ENCODE results near the gene LDAH.

Gene LDAH

GRCh38 chr2:20758997-20759396 is 63.9 kb downstream of the LDAH start:
- Histone ChIP-seq H3K9me3 (ENCODE audit: control insufficient read depth, insufficient read depth, low read length) (peaks cover 3% of the 10 kb centered on the region; the same call in 1 of the 2 replicates), H3K36me3 (ENCODE audit: insufficient read depth, low read length) (peaks cover 4% of the 10 kb centered on the region; the same call in 1 of the 2 replicates), H3K4me1 (ENCODE audit: insufficient read depth, low read length) (no peaks in the 10 kb centered on the region), H3K9ac (ENCODE audit: low read depth, low read length) (no peak overlapping the region)

GRCh38 chr2:20757405-20758090 is 65.4 kb downstream of the LDAH start:
- Histone ChIP-seq H3K9me3 (ENCODE audit: control insufficient read depth, insufficient read depth, low read length) (peaks cover 3% of the 10 kb centered on the region; the same call in 1 of the 2 replicates), H3K4me1 (ENCODE audit: insufficient read depth, low read length) (no peaks in the 10 kb centered on the region), H3K9ac (ENCODE audit: low read depth, low read length) (no peak overlapping the region), H3K36me3 (ENCODE audit: insufficient read depth, low read length) (peaks cover 4% of the 10 kb centered on the region; the same call in 1 of the 2 replicates)

DNA sequence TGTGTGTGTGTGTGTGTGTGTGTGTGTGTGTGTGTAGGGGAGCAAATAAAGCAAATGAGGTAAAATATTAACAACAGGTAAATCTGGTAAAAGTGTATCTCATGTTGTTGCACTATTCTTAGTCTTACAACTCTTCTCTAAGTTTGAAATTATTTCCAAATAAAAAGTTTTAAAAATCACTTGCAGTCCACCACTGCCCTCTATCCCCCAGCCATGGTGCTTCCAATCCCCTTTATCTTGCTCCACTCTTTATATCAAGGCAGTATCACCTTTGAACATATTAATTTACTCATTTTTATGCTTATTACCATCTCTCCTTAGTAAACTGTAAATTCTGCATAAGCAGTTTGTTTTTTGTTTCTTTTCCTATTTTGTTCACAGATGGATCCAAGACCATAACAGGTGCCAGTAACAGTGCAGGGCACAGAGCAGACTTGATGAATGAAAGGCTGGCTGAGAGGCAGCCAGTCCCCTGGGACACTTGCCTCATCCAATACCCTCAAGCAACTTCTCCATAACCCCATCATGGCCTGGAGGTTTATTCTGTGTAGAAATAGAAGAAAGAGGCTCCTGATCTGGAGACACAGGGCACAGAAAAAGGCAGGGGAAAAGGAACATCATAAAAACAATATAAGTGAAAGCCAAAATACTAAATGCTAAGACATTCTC is 67.6 kb downstream of the LDAH start:
- Histone ChIP-seq H3K9me3 (ENCODE audit: control insufficient read depth, insufficient read depth, low read length) (peaks cover 2% of the 10 kb centered on the region; the same call in 1 of the 2 replicates), H3K9ac (ENCODE audit: low read depth, low read length) (no peak overlapping the region), H3K4me1 (ENCODE audit: insufficient read depth, low read length) (no peaks in the 10 kb centered on the region), H3K36me3 (ENCODE audit: insufficient read depth, low read length) (peaks cover under 1% of the 10 kb centered on the region; the same call in 1 of the 2 replicates)

DNA sequence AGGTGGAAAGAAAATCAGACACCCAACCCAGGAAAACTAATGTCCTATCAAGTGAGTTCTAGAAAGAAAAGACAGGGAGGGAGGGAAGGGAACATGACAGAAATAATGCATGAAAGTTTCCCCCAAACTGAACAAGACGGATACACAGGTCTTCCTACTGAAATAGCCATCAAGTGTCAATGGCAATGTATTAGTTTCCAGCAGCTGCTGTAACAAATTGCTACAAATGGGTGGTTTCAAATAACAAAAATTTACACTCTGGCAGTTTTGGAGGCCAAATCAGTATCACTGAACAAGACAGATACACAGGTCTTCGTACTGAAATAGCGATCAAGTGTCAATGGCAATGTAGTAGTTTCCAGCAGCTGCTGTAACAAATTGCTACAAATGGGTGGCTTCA is 70.6 kb downstream of the LDAH start:
- H3K9ac ChIP-seq (ENCODE audit: low read depth, low read length), result no peak overlapping the region
- no peaks in the 10 kb centered on the region for H3K4me1 ChIP-seq (ENCODE audit: insufficient read depth, low read length)
- no peaks in the 10 kb centered on the region; the same call in 1 of the 2 replicates for H3K9me3 ChIP-seq (ENCODE audit: control insufficient read depth, insufficient read depth, low read length)
- no peaks in the 10 kb centered on the region; the same call in 1 of the 2 replicates for H3K36me3 ChIP-seq (ENCODE audit: insufficient read depth, low read length)

DNA sequence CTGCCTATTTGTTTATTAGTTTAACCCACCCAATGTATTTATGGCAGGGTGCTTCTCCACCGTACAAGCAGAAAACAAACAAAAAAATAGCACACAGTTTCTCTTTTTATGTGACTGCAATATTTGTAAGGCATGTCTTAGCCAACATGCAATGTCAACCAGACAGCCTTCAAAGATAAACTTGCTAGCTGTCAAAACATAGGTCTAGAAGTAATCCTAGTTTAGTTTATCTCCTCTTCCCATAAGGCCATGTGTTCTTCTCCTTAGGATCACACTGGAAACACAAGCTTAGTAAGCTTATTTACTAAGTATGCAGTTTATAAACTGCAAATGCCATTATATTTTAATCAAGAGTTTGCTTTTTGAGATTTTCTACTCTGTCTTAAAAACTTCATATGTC is 75.6 kb downstream of the LDAH start:
- no peaks in the 10 kb centered on the region for H3K4me1 ChIP-seq (ENCODE audit: insufficient read depth, low read length)

GRCh38 chr2:20745924-20746555 is 76.9 kb downstream of the LDAH start:
- H3K9ac ChIP-seq (ENCODE audit: low read depth, low read length), result no peak overlapping the region
- H3K4me1 ChIP-seq (ENCODE audit: insufficient read depth, low read length), result no peaks in the 10 kb centered on the region
- no peaks in the 10 kb centered on the region for H3K9me3 ChIP-seq (ENCODE audit: control insufficient read depth, insufficient read depth, low read length)
- no peaks in the 10 kb centered on the region for H3K36me3 ChIP-seq (ENCODE audit: insufficient read depth, low read length)

More for the DNA sequence above, 75.6 kb downstream of the LDAH start:
- Histone ChIP-seq H3K9me3 (ENCODE audit: control insufficient read depth, insufficient read depth, low read length) (no peaks in the 10 kb centered on the region; the same call in 1 of the 2 replicates), H3K9ac (ENCODE audit: low read depth, low read length) (no peak overlapping the region), H3K36me3 (ENCODE audit: insufficient read depth, low read length) (no peaks in the 10 kb centered on the region; the same call in 1 of the 2 replicates)

GRCh38 chr2:20744366-20745335 is 78.2 kb downstream of the LDAH start:
- H3K9ac ChIP-seq (ENCODE audit: low read depth, low read length), result no peak overlapping the region
- H3K4me1 ChIP-seq (ENCODE audit: insufficient read depth, low read length), result no peaks in the 10 kb centered on the region
- no peaks in the 10 kb centered on the region for H3K9me3 ChIP-seq (ENCODE audit: control insufficient read depth, insufficient read depth, low read length)
- H3K36me3 ChIP-seq (ENCODE audit: insufficient read depth, low read length), result no peaks in the 10 kb centered on the region

DNA sequence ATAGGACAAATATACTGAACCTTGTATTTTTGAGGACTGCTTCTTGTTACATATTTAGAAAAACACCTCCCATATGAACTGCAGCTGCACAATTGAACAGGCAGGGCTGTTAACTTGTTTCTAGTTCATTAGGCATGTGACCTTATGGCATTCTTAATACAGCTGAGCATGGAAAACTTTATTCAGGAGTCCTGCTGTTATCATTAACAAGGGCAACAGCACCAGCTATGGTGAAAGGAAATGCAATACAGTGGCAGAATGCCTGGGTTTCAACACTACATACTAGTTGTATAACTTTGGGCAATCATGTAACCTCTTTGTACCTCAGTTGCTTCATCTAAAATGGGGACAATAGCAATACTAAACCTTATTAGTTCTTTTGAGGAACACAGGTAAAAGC is 84.1 kb downstream of the LDAH start:
- no peaks in the 10 kb centered on the region for H3K4me1 ChIP-seq (ENCODE audit: insufficient read depth, low read length)
- H3K36me3 ChIP-seq (ENCODE audit: insufficient read depth, low read length), result no peaks in the 10 kb centered on the region
- no peak overlapping the region for H3K9ac ChIP-seq (ENCODE audit: low read depth, low read length)
- H3K9me3 ChIP-seq (ENCODE audit: control insufficient read depth, insufficient read depth, low read length), result no peaks in the 10 kb centered on the region

DNA sequence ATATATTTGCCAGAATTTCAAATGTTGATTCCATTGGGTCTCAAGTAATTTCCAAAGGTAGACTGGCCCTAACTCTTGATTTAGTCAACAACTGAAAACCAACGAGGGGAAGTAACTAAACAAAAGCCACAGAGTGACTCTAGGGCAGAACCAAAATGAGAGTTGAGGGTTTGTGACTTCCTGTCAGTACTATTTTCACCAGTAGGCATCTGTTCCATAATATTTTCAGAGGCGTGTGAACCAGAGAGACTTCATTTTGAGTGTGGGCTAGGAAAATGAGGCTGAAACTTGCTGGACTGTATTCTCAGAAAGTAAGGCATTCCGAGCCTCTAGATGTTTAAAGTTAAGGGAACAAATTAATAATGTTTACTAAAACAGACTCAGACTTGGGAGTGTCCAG is 85.4 kb downstream of the LDAH start:
- no peaks in the 10 kb centered on the region for H3K36me3 ChIP-seq (ENCODE audit: insufficient read depth, low read length)
- H3K9ac ChIP-seq (ENCODE audit: low read depth, low read length), result no peak overlapping the region
- no peaks in the 10 kb centered on the region for H3K9me3 ChIP-seq (ENCODE audit: control insufficient read depth, insufficient read depth, low read length)
- H3K4me1 ChIP-seq (ENCODE audit: insufficient read depth, low read length), result no peaks in the 10 kb centered on the region

- H3K9ac ChIP-seq (ENCODE audit: low read depth, low read length), result no peak overlapping the region
- no peaks in the 10 kb centered on the region for H3K4me1 ChIP-seq (ENCODE audit: insufficient read depth, low read length)
- H3K36me3 ChIP-seq (ENCODE audit: insufficient read depth, low read length), result no peaks in the 10 kb centered on the region
- no peaks in the 10 kb centered on the region for H3K9me3 ChIP-seq (ENCODE audit: control insufficient read depth, insufficient read depth, low read length)
These were observed 94.7 kb downstream of the LDAH start for GRCh38 chr2:20728114-20728758.

DNA sequence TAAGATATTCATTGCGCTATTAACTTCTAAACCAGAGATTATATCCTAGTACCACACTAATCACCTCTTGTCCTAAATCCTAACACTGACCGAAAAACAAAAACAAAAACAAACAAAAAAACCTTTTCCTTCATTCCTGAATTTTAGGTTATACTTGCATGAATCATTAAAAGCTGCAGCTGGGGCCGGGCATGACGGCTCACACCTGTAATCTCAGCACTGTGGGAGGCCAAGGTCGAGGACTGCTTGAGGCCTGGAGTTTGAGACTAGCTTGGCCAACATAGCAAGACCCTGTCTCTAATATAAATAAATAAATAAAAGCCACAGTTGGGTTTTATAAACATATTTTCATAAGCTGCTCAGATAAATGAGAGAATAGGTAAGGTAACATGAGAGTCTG is 96.0 kb downstream of the LDAH start:
- Histone ChIP-seq H3K36me3 (ENCODE audit: insufficient read depth, low read length) (no peaks in the 10 kb centered on the region), H3K9me3 (ENCODE audit: control insufficient read depth, insufficient read depth, low read length) (no peaks in the 10 kb centered on the region), H3K4me1 (ENCODE audit: insufficient read depth, low read length) (no peaks in the 10 kb centered on the region), H3K9ac (ENCODE audit: low read depth, low read length) (no peak overlapping the region)

GRCh38 chr2:20725782-20726181 is 97.1 kb downstream of the LDAH start:
- Histone ChIP-seq H3K36me3 (ENCODE audit: insufficient read depth, low read length) (no peaks in the 10 kb centered on the region), H3K9me3 (ENCODE audit: control insufficient read depth, insufficient read depth, low read length) (no peaks in the 10 kb centered on the region), H3K4me1 (ENCODE audit: insufficient read depth, low read length) (no peaks in the 10 kb centered on the region), H3K9ac (ENCODE audit: low read depth, low read length) (no peak overlapping the region)

GRCh38 chr2:20724500-20725053 is 98.3 kb downstream of the LDAH start:
- H3K9ac ChIP-seq (ENCODE audit: low read depth, low read length), result no peak overlapping the region
- H3K4me1 ChIP-seq (ENCODE audit: insufficient read depth, low read length), result no peaks in the 10 kb centered on the region
- no peaks in the 10 kb centered on the region for H3K9me3 ChIP-seq (ENCODE audit: control insufficient read depth, insufficient read depth, low read length)
- H3K36me3 ChIP-seq (ENCODE audit: insufficient read depth, low read length), result no peaks in the 10 kb centered on the region
